Testis (tissue), 3 donors: ENCODE measurements around the gene DNAH5. TPM values are rescaled to one million over a fixed set of nuclear protein-coding genes. Genes with fewer than 3 reads are reported as not detected.

Source experiments
- DNase-seq: peaks from one replicate; pipeline ENCODE4 v3.0.0-alpha.2; 2019
- H3K27ac ChIP-seq, 2 donors: fragments of 200-600 bp; sonication (generic); one replicate each; pipeline ENCODE4 v1.5.1; 2019
- H3K27me3 ChIP-seq: fragments of 200-600 bp; sonication (generic); one replicate; pipeline ENCODE4 v1.5.1; 2019
- H3K36me3 ChIP-seq: fragments of 200-600 bp; sonication (generic); one replicate; pipeline ENCODE4 v1.5.1; 2017; ENCODE audit warnings: low read depth; ENCODE audit errors: missing control alignments
- H3K4me1 ChIP-seq: fragments of 200-600 bp; sonication (generic); one replicate; pipeline ENCODE4 v1.5.1; 2019
- H3K4me3 ChIP-seq, 2 donors: fragments of 200-600 bp; sonication (generic); one replicate each; pipeline ENCODE4 v1.5.1; 2017 to 2019
- H3K9me3 ChIP-seq: fragments of 200-600 bp; sonication (generic); one replicate; pipeline ENCODE4 v1.5.1; 2017
- POLR2A ChIP-seq: fragments of 450-650 bp; IDR thresholded peaks from one replicate; pipeline ENCODE4 v1.6.1; 2017; ENCODE audit warnings: antibody characterized with exemption, mild to moderate bottlenecking, moderate library complexity
- WGBS, 2 donors: methylation state at CpG; one replicate each; pipeline ENCODE4 v1.1.5; 2018; 5-methylcytosine and 5-hydroxymethylcytosine counted together
- intact Hi-C: fragments of 100-400 bp; cut with DNase I; formaldehyde crosslinking; loops from one replicate; pipeline ENCODE4 v1.15.1; 2023; ENCODE audit warnings: low total_unique reads
- polyA plus RNA-seq: library from polyadenylated mRNA; stranded (reverse); fragments of 350-450 nt; fragmentation: Illumina TruSeq; extraction: RNeasy Lipid Tissue Mini Kit (QIAGEN cat#74804); gene quantifications from one replicate; pipeline ENCODE4 v1.2.3, GENCODE V29; 2014; ENCODE audit warnings: low read depth, low replicate concordance; ENCODE audit not compliant: insufficient read depth
- total RNA-seq, 2 donors: library from RNA; depleted of rRNA; stranded (reverse); fragments of >200 nt; gene quantifications; one replicate each; pipeline ENCODE4 v1.2.3, GENCODE V29; 2016
- TF ChIP-seq, protein P1 (sequence below), 3 experiments: fragments of 450-650 bp in 2 of 3; fragments of 200-600 bp in 1 of 3; sonication (generic) in 1 of 3; IDR thresholded peaks; one replicate each; pipeline ENCODE4 v1.5.1; 2016 to 2019; ENCODE audit warnings: antibody characterized with exemption in 3 of 3, mild to moderate bottlenecking in 2 of 3, moderate library complexity in 1 of 3

The DNAH5 gene
- total and polyA plus RNA-seq, 3 donors from 2014 or later, result 1.1 to 5.9 (median 5.1) TPM

DNA sequence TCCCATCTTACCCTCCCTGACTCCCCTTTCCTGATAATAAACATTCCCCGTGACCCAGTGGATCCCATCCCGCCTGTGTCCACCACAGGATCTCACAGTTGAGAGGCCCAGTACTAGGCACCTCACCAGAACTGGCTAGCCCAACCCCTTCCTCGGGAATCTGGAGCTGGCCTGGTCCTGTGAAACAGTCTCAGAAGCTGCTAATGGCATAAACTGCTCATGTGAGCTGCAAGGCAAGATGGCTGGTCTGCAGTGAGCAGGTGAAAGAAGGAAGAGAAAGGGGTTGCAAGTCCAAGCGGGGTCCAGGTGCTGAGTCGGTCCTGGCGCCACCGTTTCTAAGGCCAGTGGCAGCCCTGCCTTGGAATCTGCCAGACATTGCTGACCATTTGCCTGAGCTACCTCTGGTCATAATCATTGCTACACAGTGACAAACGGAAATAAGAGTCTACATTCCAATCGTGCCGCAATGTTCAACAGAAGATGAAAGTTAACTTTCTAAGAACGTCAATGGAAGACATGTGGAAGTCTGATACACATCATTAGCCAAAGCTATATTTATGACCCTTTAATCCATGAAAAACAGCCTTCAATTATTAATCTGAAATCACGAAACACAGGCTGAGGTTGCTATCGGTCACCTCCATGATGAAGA, 33.7 kb downstream of the DNAH5 start:
- no peak overlapping the region for H3K27ac ChIP-seq
- TF ChIP-seq, protein P1, sequence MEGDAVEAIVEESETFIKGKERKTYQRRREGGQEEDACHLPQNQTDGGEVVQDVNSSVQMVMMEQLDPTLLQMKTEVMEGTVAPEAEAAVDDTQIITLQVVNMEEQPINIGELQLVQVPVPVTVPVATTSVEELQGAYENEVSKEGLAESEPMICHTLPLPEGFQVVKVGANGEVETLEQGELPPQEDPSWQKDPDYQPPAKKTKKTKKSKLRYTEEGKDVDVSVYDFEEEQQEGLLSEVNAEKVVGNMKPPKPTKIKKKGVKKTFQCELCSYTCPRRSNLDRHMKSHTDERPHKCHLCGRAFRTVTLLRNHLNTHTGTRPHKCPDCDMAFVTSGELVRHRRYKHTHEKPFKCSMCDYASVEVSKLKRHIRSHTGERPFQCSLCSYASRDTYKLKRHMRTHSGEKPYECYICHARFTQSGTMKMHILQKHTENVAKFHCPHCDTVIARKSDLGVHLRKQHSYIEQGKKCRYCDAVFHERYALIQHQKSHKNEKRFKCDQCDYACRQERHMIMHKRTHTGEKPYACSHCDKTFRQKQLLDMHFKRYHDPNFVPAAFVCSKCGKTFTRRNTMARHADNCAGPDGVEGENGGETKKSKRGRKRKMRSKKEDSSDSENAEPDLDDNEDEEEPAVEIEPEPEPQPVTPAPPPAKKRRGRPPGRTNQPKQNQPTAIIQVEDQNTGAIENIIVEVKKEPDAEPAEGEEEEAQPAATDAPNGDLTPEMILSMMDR (IDR thresholded peaks at IDR 0.05), result no peak
- no peak for TF ChIP-seq POLR2A
- H3K9me3 ChIP-seq, result no peaks in the 10 kb centered on the region
- no peaks in the 10 kb centered on the region for H3K36me3 ChIP-seq
- intact Hi-C loops, result no loop called here
- 69 to 82% methylated on average over 13 of the region's 13 CpGs for WGBS, 2 donors
- no peaks in the 10 kb centered on the region for H3K4me1 ChIP-seq
- DNase-seq, result no peak
- H3K27me3 ChIP-seq, result no peaks in the 10 kb centered on the region
- no peak overlapping the region for H3K4me3 ChIP-seq

DNA sequence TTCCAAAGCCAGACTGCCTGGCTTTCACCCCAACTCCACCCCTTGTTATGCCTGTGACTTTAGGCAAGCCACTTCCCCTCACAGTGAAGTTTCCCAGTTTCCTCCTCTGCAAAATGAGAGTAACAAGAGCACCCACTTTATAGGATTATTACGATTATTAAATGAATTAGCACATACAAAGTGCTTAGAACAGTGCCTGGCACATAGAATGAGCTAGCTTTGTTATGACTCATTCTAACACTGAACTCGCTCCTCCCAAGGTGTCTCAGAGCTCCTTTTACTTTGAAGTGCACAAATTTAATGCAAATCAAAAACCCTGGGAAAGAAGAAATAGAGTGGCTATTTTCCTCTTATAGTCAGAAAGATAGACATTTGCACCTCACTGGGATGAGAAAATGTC, 34.3 kb downstream of the DNAH5 start:
- TF ChIP-seq POLR2A, result no peak
- TF ChIP-seq, protein P1 (IDR thresholded peaks at IDR 0.05), result no peak
- WGBS, 2 donors, result 73 to 87% methylated on average over 2 of the region's 2 CpGs
- Histone ChIP-seq H3K4me3 (no peak overlapping the region), H3K27ac (no peak overlapping the region), H3K4me1 (no peaks in the 10 kb centered on the region), H3K27me3 (no peaks in the 10 kb centered on the region), H3K9me3 (no peaks in the 10 kb centered on the region), H3K36me3 (no peaks in the 10 kb centered on the region)
- intact Hi-C loops, result no loop called here
- no peak for DNase-seq

DNA sequence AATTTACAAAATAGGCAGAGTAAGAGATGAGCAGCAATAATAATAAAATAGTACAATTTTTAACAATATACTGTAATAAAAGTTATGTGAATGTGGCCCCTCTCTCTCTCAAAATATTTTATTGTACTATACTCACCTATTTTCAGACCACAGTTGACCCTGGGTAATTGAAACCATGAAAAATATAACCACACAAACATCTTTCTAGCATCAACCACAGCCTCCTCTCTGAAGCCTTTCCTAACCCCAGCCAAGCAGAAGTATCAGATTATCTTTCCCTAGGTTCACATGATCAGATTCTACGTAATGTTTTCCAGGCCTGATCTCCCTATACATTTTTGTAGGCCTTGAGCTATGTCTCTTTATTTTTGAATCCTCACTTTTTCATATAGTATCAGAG, 35.2 kb downstream of the DNAH5 start:
- Histone ChIP-seq H3K4me3 (no peak overlapping the region), H3K27me3 (no peaks in the 10 kb centered on the region), H3K36me3 (no peaks in the 10 kb centered on the region), H3K4me1 (no peaks in the 10 kb centered on the region), H3K9me3 (no peaks in the 10 kb centered on the region), H3K27ac (no peak overlapping the region)
- TF ChIP-seq POLR2A, result no peak
- TF ChIP-seq, protein P1 (IDR thresholded peaks at IDR 0.05), result no peak
- WGBS, 2 donors, result 83 to 91% methylated on average over 1 of the region's 1 CpG
- DNase-seq, result no peak
- intact Hi-C loops, result no loop called here

DNA sequence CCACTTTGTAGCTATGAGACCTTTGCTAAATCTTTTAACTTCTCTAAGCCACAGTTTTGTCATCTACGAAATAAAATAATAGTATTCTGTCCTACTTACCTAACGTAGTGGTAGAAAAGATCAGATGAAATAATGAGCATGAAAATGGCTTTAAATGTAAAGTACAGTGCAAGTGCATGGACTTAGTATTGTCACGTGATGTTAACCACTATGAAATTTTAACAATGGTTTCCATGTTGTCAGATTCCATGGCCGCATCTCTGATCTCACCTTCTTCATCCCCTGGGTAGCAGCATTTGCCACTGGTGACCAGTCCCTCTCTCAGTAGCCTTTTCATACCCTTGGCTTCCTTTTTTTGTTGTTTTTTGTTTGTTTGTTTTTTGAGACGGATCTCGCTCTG, 45.9 kb downstream of the DNAH5 start:
- TF ChIP-seq, protein P1 (IDR thresholded peaks at IDR 0.05), result no peak
- TF ChIP-seq POLR2A, result no peak
- 90 to 92% methylated on average over 6 of the region's 6 CpGs for WGBS, 2 donors
- Histone ChIP-seq H3K4me1 (no peaks in the 10 kb centered on the region), H3K27me3 (no peaks in the 10 kb centered on the region), H3K27ac (no peak overlapping the region), H3K9me3 (no peaks in the 10 kb centered on the region), H3K4me3 (no peak overlapping the region), H3K36me3 (no peaks in the 10 kb centered on the region)
- intact Hi-C loops, result no loop called here
- DNase-seq, result no peak

DNA sequence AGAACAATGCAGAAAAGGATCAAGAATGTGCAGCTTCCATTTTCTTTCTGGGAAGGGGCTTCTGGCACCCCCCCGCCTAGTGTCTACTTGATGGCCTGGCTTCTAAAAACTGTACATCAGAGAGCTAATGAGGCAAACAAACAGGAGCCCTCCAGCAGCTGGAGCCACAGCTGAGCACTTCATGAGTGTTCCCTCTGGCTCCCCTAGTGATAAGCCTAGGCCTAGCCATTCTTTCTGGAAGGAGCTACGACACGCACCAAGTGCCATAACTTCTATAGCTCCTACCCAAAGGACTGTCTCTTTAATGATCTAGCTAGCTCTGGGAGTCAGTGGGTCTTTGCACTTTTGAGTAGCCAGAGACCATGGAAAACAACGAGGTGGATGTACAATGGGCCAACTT, 66.1 kb downstream of the DNAH5 start:
- Histone ChIP-seq H3K27ac (no peak overlapping the region), H3K4me3 (no peak overlapping the region), H3K9me3 (no peaks in the 10 kb centered on the region), H3K27me3 (no peaks in the 10 kb centered on the region), H3K36me3 (no peaks in the 10 kb centered on the region), H3K4me1 (no peaks in the 10 kb centered on the region)
- DNase-seq, result no peak
- WGBS, 2 donors, result 78% methylated on average over 4 of the region's 4 CpGs
- no peak for TF ChIP-seq POLR2A
- TF ChIP-seq, protein P1 (IDR thresholded peaks at IDR 0.05), result no peak
- intact Hi-C loops, result no loop called here
